Liver (tissue), 9 donors: ENCODE results near the gene IQGAP2. TPM values are rescaled to one million over a fixed set of nuclear protein-coding genes. Genes with fewer than 3 reads are reported as not detected.

Source experiments
- DNase-seq: peaks from one replicate; pipeline ENCODE4 v3.0.0-alpha.2; 2017; ENCODE audit warnings: low spot score
- H3K27ac ChIP-seq, 2 donors: one replicate each; pipeline ENCODE4 v1.7.0; 2013; ENCODE audit warnings: inconsistent platforms in 2 of 2, low read length in 2 of 2, control low read depth in 1 of 2, low read depth in 1 of 2, mild to moderate bottlenecking in 1 of 2
- H3K27me3 ChIP-seq, 4 donors: one replicate each; pipeline versions ENCODE4 v1.6.1 to v1.7.0; 2013; ENCODE audit warnings: low read length in 3 of 4, inconsistent platforms in 1 of 4, mild to moderate bottlenecking in 1 of 4, moderate library complexity in 1 of 4; ENCODE audit not compliant: control insufficient read depth in 4 of 4, insufficient read depth in 4 of 4
- H3K36me3 ChIP-seq, 4 donors: one replicate each; pipeline versions ENCODE4 v1.6.1 to v1.7.0; 2013; ENCODE audit warnings: low read length in 3 of 4, mild to moderate bottlenecking in 3 of 4, low read depth in 1 of 4, moderate library complexity in 1 of 4; ENCODE audit not compliant: control insufficient read depth in 4 of 4, insufficient read depth in 3 of 4
- H3K4me1 ChIP-seq, 4 donors: one replicate each; pipeline versions ENCODE4 v1.6.1 to v1.7.0; 2013; ENCODE audit warnings: low read length in 3 of 4, mild to moderate bottlenecking in 3 of 4, moderate library complexity in 1 of 4; ENCODE audit not compliant: control insufficient read depth in 4 of 4, insufficient read depth in 4 of 4
- H3K4me3 ChIP-seq, 3 donors: one replicate each; pipeline versions ENCODE4 v1.6.1 to v1.7.0; 2013; ENCODE audit warnings: low read length in 3 of 3, control low read depth in 1 of 3, low read depth in 1 of 3, mild to moderate bottlenecking in 1 of 3
- H3K9ac ChIP-seq, 2 donors: one replicate each; pipeline ENCODE4 v1.7.0; 2013; ENCODE audit warnings: low read length in 2 of 2, mild to moderate bottlenecking in 2 of 2, moderate library complexity in 2 of 2, control low read depth in 1 of 2, low read depth in 1 of 2
- H3K9me3 ChIP-seq, 4 donors: one replicate each; pipeline versions ENCODE4 v1.6.1 to v1.7.0; 2013; ENCODE audit warnings: low read length in 3 of 4; ENCODE audit not compliant: control insufficient read depth in 4 of 4
- FOXA1 ChIP-seq: IDR thresholded peaks from 2 replicates; pipeline ENCODE4 v1.6.1; 2016; ENCODE audit warnings: antibody characterized with exemption
- FOXA2 ChIP-seq: IDR thresholded peaks from 2 replicates; pipeline ENCODE4 v1.6.1; 2016; ENCODE audit warnings: antibody characterized with exemption
- GABPA ChIP-seq, 2 donors: IDR thresholded peaks in 1 of 2; conservative IDR thresholded peaks in 1 of 2; 2 replicates each; pipeline ENCODE4 v1.6.1; 2016; ENCODE audit warnings: antibody characterized with exemption in 2 of 2, mild to moderate bottlenecking in 1 of 2, moderate library complexity in 1 of 2
- HNF4G ChIP-seq: IDR thresholded peaks from 2 replicates; pipeline ENCODE4 v1.6.1; 2016; ENCODE audit warnings: antibody characterized with exemption
- JUND ChIP-seq, 2 donors: IDR thresholded peaks; 2 replicates each; pipeline ENCODE4 v1.6.1; 2016; ENCODE audit warnings: antibody characterized with exemption in 2 of 2
- RAD21 ChIP-seq, 2 donors: IDR thresholded peaks; 2 replicates each; pipeline ENCODE4 v1.6.1; 2016; ENCODE audit warnings: antibody characterized with exemption in 2 of 2, mild to moderate bottlenecking in 2 of 2
- RXRA ChIP-seq, 2 donors: IDR thresholded peaks; 2 replicates each; pipeline ENCODE4 v1.6.1; 2017 to 2018; ENCODE audit warnings: antibody characterized with exemption in 2 of 2, mild to moderate bottlenecking in 1 of 2
- SP1 ChIP-seq: IDR thresholded peaks from 2 replicates; pipeline ENCODE4 v1.6.1; 2018; ENCODE audit warnings: antibody characterized with exemption, mild to moderate bottlenecking
- TAF1 ChIP-seq: conservative IDR thresholded peaks from 2 replicates; pipeline ENCODE4 v1.6.1; 2016; ENCODE audit warnings: antibody characterized with exemption, mild to moderate bottlenecking
- YY1 ChIP-seq: IDR thresholded peaks from 2 replicates; pipeline ENCODE4 v1.6.1; 2016; ENCODE audit warnings: antibody characterized with exemption, mild to moderate bottlenecking
- WGBS: extraction: QIAGEN DNeasy Blood & Tissue Kit; methylation state at CpG from one replicate; pipeline ENCODE4 v1.1.7; 2013; 5-methylcytosine and 5-hydroxymethylcytosine counted together
- polyA plus RNA-seq, 2 donors: library from polyadenylated mRNA; stranded (reverse) in 1 of 2; unstranded in 1 of 2; fragments of 200-250 nt in 1 of 2; fragments of >200 nt in 1 of 2; fragmentation: Nextera tagmentation in 1 of 2; extraction: Ambion mirVana in 1 of 2; gene quantifications; one replicate each; pipeline versions ENCODE4 v1.2.1 to v1.2.3, GENCODE V29; 2013 to 2015
- total RNA-seq, 2 donors: library from RNA; depleted of rRNA; stranded (reverse); fragments of >200 nt; gene quantifications; one replicate each; pipeline ENCODE4 v1.2.3, GENCODE V29; 2014
- TF ChIP-seq, protein P1 (sequence below): IDR thresholded peaks from 2 replicates; pipeline ENCODE4 v1.6.1; 2016; ENCODE audit warnings: antibody characterized with exemption, mild to moderate bottlenecking
- TF ChIP-seq, protein P2 (sequence below): IDR thresholded peaks from 2 replicates; pipeline ENCODE4 v1.6.1; 2016; ENCODE audit warnings: antibody characterized with exemption
- TF ChIP-seq, protein P3 (sequence below): IDR thresholded peaks from 2 replicates; pipeline ENCODE4 v1.6.1; 2016; ENCODE audit warnings: antibody characterized with exemption
- TF ChIP-seq, protein P4 (sequence below): IDR thresholded peaks from 2 replicates; pipeline ENCODE4 v1.6.1; 2016; ENCODE audit warnings: antibody characterized with exemption
- TF ChIP-seq, protein P5 (sequence below): fragments of 150-350 bp; IDR thresholded peaks from 2 replicates; pipeline ENCODE4 v1.5.1; 2017; ENCODE audit warnings: improper control_type of control experiment, low read depth, low read length; ENCODE audit not compliant: missing input control
- donor health status: healthy.
- donor health status: healthy.
- donor health status: healthy.
- donor health status: healthy.
- donor health status: healthy.

The IQGAP2 gene
- total and polyA plus RNA-seq, 4 donors, result 41.5 to 205 (median 102) TPM

DNA sequence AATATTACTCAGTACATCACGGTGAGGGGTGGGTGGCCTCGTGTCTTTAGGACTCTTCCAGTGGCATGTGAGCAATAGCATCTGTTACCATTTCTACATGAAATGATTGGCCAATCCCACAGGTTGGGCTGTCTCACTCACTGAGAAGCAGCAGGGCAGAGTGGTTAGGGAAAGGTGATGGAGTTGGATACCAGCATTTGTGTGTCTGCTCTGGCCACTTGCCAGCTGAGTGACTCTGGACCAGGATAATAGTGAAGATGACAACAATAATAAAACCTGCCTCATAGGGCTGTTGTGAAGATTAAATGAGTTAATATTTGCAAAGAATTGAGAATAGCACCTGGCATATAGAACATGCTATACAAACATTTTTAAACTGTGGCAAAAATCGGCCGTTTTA, 42.0 kb downstream of the IQGAP2 start:
- H3K9me3 ChIP-seq, result no peaks in the 10 kb centered on the region
- no peak overlapping the region for H3K9ac ChIP-seq
- H3K4me1 ChIP-seq, result peaks cover 5 to 14% (median 9%) of the 10 kb centered on the region in 4 donors
- no peak overlapping the region for H3K27ac ChIP-seq
- no peak overlapping the region for H3K4me3 ChIP-seq
- no peak for DNase-seq
- H3K27me3 ChIP-seq, result no peaks in the 10 kb centered on the region
- H3K36me3 ChIP-seq, result peaks cover 0 to 6% (median 0%) of the 10 kb centered on the region in 4 donors
- WGBS, result 89% methylated on average over 4 of the region's 4 CpGs
- no peak for TF ChIP-seq RXRA (IDR thresholded peaks at IDR 0.05)
- no peak for TF ChIP-seq FOXA1
- no peak for TF ChIP-seq SP1
- TF ChIP-seq, protein P1, sequence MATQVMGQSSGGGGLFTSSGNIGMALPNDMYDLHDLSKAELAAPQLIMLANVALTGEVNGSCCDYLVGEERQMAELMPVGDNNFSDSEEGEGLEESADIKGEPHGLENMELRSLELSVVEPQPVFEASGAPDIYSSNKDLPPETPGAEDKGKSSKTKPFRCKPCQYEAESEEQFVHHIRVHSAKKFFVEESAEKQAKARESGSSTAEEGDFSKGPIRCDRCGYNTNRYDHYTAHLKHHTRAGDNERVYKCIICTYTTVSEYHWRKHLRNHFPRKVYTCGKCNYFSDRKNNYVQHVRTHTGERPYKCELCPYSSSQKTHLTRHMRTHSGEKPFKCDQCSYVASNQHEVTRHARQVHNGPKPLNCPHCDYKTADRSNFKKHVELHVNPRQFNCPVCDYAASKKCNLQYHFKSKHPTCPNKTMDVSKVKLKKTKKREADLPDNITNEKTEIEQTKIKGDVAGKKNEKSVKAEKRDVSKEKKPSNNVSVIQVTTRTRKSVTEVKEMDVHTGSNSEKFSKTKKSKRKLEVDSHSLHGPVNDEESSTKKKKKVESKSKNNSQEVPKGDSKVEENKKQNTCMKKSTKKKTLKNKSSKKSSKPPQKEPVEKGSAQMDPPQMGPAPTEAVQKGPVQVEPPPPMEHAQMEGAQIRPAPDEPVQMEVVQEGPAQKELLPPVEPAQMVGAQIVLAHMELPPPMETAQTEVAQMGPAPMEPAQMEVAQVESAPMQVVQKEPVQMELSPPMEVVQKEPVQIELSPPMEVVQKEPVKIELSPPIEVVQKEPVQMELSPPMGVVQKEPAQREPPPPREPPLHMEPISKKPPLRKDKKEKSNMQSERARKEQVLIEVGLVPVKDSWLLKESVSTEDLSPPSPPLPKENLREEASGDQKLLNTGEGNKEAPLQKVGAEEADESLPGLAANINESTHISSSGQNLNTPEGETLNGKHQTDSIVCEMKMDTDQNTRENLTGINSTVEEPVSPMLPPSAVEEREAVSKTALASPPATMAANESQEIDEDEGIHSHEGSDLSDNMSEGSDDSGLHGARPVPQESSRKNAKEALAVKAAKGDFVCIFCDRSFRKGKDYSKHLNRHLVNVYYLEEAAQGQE, result no peak
- TF ChIP-seq JUND (IDR thresholded peaks at IDR 0.05), result no peak
- no peak for TF ChIP-seq RAD21 (IDR thresholded peaks at IDR 0.05)
- TF ChIP-seq, protein P2, sequence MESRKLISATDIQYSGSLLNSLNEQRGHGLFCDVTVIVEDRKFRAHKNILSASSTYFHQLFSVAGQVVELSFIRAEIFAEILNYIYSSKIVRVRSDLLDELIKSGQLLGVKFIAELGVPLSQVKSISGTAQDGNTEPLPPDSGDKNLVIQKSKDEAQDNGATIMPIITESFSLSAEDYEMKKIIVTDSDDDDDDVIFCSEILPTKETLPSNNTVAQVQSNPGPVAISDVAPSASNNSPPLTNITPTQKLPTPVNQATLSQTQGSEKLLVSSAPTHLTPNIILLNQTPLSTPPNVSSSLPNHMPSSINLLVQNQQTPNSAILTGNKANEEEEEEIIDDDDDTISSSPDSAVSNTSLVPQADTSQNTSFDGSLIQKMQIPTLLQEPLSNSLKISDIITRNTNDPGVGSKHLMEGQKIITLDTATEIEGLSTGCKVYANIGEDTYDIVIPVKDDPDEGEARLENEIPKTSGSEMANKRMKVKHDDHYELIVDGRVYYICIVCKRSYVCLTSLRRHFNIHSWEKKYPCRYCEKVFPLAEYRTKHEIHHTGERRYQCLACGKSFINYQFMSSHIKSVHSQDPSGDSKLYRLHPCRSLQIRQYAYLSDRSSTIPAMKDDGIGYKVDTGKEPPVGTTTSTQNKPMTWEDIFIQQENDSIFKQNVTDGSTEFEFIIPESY, result no peak
- no peak for TF ChIP-seq YY1
- TF ChIP-seq GABPA (IDR thresholded peaks at IDR 0.05 in 1 of 2, conservative IDR thresholded peaks at IDR 0.05 in 1 of 2), result no peak
- TF ChIP-seq TAF1, result no peak
- TF ChIP-seq, protein P3, sequence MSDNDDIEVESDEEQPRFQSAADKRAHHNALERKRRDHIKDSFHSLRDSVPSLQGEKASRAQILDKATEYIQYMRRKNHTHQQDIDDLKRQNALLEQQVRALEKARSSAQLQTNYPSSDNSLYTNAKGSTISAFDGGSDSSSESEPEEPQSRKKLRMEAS, result no peak
- TF ChIP-seq, protein P4, sequence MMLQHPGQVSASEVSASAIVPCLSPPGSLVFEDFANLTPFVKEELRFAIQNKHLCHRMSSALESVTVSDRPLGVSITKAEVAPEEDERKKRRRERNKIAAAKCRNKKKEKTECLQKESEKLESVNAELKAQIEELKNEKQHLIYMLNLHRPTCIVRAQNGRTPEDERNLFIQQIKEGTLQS, result no peak
- TF ChIP-seq, protein P5, sequence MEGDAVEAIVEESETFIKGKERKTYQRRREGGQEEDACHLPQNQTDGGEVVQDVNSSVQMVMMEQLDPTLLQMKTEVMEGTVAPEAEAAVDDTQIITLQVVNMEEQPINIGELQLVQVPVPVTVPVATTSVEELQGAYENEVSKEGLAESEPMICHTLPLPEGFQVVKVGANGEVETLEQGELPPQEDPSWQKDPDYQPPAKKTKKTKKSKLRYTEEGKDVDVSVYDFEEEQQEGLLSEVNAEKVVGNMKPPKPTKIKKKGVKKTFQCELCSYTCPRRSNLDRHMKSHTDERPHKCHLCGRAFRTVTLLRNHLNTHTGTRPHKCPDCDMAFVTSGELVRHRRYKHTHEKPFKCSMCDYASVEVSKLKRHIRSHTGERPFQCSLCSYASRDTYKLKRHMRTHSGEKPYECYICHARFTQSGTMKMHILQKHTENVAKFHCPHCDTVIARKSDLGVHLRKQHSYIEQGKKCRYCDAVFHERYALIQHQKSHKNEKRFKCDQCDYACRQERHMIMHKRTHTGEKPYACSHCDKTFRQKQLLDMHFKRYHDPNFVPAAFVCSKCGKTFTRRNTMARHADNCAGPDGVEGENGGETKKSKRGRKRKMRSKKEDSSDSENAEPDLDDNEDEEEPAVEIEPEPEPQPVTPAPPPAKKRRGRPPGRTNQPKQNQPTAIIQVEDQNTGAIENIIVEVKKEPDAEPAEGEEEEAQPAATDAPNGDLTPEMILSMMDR, result no peak
- TF ChIP-seq HNF4G, result no peak

DNA sequence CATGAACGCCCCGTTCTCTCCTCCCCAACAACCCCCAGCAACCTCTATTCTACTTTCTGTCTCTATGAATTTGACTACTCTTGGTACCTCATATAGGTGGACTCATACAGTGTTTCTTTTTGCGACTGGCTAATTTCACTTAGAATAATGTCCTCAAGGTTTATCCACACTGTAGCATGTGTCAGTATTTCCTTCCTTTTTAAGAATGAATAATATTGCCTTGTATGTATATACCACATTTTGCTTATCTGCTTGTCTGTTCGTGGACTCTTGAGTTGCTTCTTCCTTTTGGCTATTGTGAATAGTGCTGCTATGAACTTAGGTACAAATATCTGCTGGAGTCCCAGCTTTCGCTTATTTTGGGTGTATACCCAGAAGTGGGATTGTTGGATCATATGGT, 42.7 kb downstream of the IQGAP2 start:
- no peaks in the 10 kb centered on the region for H3K27me3 ChIP-seq
- no peak for DNase-seq
- peaks cover 0 to 6% (median 0%) of the 10 kb centered on the region in 4 donors for H3K36me3 ChIP-seq
- no peak overlapping the region for H3K27ac ChIP-seq
- H3K9ac ChIP-seq, result no peak overlapping the region
- H3K4me1 ChIP-seq, result peaks cover 5 to 14% (median 9%) of the 10 kb centered on the region in 4 donors
- 88% methylated on average over 5 of the region's 5 CpGs for WGBS
- H3K9me3 ChIP-seq, result no peaks in the 10 kb centered on the region
- no peak overlapping the region for H3K4me3 ChIP-seq
- TF ChIP-seq, protein P1, result no peak
- TF ChIP-seq FOXA2 (no peak), YY1 (no peak), FOXA1 (no peak), RXRA (IDR thresholded peaks at IDR 0.05) (no peak), HNF4G (no peak)
- TF ChIP-seq, protein P4, result no peak
- TF ChIP-seq, protein P2, result no peak
